BE2C (cell line): ENCODE measurements around the gene OR8H2. TPM values are rescaled to one million over a fixed set of nuclear protein-coding genes. Genes with fewer than 3 reads are reported as not detected.
"Not testable (repeated sequence)": the region's sequence is repeated elsewhere in the genome, so short reads cannot be mapped to it uniquely, and the experiment has no call there.

Experiments used
- DNase-seq: peaks from one replicate; pipeline ENCODE4 v3.0.0-alpha.2; 2020
- H3K27me3 ChIP-seq: fragments of 250-450 bp; sonication (Bioruptor Pico); 2 replicates; pipeline ENCODE4 v1.5.1; 2020; ENCODE audit warnings: mild to moderate bottlenecking
- H3K36me3 ChIP-seq: fragments of 250-450 bp; sonication (Bioruptor Pico); 2 replicates; pipeline ENCODE4 v1.5.1; 2020; ENCODE audit warnings: mild to moderate bottlenecking
- H3K4me1 ChIP-seq: fragments of 250-450 bp; sonication (Bioruptor Pico); 2 replicates; pipeline ENCODE4 v1.5.1; 2020
- H3K4me3 ChIP-seq: 2 replicates; pipeline ENCODE4 v1.5.1; 2011; ENCODE audit warnings: low read depth, low read length
- H3K9me3 ChIP-seq: fragments of 250-450 bp; sonication (Bioruptor Pico); 2 replicates; pipeline ENCODE4 v1.5.1; 2020
- polyA plus RNA-seq: library from polyadenylated mRNA; unstranded; fragments of >200 nt; gene quantifications from one replicate; pipeline ENCODE4 v1.2.1, GENCODE V29; 2012; ENCODE audit warnings: low read depth, missing spikeins; ENCODE audit not compliant: insufficient read length, insufficient read depth
- TF ChIP-seq, protein P1 (sequence below): IDR thresholded peaks from 2 replicates; pipeline ENCODE4 v1.5.1; 2012; ENCODE audit warnings: mild to moderate bottlenecking, low read depth, low read length

OR8H2 gene, protein sequence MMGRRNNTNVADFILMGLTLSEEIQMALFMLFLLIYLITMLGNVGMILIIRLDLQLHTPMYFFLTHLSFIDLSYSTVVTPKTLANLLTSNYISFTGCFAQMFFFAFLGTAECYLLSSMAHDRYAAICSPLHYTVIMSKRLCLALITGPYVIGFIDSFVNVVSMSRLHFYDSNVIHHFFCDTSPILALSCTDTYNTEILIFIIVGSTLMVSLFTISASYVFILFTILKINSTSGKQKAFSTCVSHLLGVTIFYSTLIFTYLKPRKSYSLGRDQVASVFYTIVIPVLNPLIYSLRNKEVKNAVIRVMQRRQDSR
- polyA plus RNA-seq = not detected

DNA sequence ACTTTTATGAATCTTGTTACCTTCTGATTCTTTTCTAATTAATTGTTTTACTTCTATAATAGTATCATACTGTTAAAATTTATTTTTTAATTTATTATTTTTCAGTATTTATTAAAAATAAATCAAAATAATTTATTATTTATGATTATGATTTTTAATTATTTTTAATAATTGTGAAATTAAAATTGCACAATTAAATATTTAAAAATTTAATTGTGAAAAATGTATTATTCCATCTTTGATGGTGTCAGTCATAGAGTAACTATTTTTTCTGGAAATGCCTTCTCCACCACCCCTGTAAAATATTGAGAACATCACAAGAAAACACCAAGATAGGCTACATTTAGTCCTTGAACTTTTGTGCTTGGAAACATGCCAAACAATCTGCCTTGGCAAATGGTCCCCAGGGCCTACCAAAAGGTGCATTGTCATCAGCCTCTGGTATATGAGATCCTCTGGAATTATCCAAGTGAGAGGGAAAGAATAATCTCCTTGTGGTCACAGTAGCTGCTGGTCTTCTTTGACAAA lies at the start of gene OR8H2:
Gene OR8H2 (plus strand): TSS at position 478 of the 528 bp plus-strand sequence. CDS start 1,356 bp downstream, outside the sequence.
- no peaks in the 10 kb centered on the region for H3K9me3 ChIP-seq
- no peaks in the 10 kb centered on the region for H3K36me3 ChIP-seq
- no peaks in the 10 kb centered on the region for H3K27me3 ChIP-seq
- H3K4me3 ChIP-seq = no peak within 1 kb of the TSS
- no peak for DNase-seq
- H3K4me1 ChIP-seq = no peaks in the 10 kb centered on the region
- TF ChIP-seq, protein P1, sequence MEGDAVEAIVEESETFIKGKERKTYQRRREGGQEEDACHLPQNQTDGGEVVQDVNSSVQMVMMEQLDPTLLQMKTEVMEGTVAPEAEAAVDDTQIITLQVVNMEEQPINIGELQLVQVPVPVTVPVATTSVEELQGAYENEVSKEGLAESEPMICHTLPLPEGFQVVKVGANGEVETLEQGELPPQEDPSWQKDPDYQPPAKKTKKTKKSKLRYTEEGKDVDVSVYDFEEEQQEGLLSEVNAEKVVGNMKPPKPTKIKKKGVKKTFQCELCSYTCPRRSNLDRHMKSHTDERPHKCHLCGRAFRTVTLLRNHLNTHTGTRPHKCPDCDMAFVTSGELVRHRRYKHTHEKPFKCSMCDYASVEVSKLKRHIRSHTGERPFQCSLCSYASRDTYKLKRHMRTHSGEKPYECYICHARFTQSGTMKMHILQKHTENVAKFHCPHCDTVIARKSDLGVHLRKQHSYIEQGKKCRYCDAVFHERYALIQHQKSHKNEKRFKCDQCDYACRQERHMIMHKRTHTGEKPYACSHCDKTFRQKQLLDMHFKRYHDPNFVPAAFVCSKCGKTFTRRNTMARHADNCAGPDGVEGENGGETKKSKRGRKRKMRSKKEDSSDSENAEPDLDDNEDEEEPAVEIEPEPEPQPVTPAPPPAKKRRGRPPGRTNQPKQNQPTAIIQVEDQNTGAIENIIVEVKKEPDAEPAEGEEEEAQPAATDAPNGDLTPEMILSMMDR = no peak

DNA sequence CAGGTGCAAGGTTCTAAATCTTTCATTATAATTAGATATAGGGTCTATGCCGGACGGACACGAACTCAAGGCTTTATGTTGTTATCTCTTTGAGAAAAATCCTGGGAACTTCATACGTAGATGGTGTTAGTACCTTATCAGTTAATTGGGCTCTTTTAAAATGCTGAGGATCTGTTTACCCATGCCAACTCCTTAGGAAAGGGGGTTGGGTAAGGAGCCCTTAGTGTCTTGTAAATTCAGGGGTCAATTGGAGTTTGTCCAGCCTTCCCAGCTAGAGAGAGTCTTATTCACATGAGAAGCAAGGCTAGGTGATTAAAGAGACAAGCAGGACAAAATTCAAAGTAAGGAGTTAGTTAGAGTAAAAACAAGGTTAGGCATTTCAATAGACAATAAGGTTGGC lies 47.1 kb upstream of the OR8H2 start:
- not testable (repeated sequence) for H3K4me3 ChIP-seq

DNA sequence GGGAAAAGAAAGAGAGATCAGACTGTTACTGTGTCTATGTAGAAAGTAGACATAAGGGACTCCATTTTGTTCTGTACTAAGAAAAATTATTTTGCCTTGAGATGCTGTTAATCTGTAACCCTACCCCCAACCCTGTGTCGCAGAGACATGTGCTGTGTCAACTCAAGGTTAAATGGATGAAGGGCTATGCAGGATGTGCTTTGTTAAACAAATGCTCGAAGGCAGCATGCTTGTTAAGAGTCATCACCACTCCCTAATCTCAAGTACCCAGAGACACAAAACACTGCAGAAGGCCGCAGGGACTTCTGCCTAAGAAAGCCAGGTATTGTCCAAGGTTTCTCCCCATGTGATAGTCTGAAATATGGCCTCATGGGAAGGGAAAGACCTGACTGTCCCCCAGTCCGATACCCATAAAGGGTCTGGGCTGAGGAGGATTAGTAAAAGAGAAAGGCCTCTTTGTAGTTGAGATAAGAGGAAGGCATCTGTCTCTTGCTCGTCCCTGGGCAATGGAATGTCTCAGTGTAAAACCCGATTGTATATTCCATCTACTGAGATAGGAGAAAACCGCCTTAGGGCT lies 45.7 kb upstream of the OR8H2 start:
- not testable (repeated sequence) for H3K4me3 ChIP-seq, H3K4me1 ChIP-seq, H3K36me3 ChIP-seq, H3K9me3 ChIP-seq, DNase-seq, H3K27me3 ChIP-seq

More for the DNA sequence above, 47.1 kb upstream of the OR8H2 start:
- not testable (repeated sequence) for H3K27me3 ChIP-seq, DNase-seq, H3K36me3 ChIP-seq, H3K4me1 ChIP-seq, H3K9me3 ChIP-seq

DNA sequence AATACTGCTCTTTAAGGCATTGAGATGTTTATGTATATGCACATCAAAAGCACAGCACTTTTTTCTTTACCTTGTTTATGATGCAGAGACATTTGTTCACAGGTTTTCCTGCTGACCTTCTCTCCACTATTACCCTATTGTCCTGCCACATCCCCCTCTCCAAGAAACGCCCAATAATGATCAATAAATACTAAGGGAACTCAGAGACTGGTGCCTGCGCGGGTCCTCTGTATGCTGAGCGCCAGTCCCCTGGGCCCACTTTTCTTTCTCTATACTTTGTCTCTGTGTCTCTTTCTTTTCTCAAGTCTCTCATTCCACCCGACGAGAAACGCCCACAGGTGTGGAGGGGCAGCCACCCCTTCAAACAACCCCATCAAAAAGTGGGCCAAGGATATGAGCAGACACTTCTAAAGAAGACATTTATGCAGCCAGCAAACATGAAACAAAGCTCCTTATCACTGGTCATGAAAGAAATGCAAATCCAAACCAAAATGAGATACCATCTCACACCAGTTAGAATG lies 45.2 kb upstream of the OR8H2 start:
- not testable (repeated sequence) for H3K4me3 ChIP-seq, DNase-seq, H3K4me1 ChIP-seq, H3K9me3 ChIP-seq, H3K27me3 ChIP-seq, H3K36me3 ChIP-seq

DNA sequence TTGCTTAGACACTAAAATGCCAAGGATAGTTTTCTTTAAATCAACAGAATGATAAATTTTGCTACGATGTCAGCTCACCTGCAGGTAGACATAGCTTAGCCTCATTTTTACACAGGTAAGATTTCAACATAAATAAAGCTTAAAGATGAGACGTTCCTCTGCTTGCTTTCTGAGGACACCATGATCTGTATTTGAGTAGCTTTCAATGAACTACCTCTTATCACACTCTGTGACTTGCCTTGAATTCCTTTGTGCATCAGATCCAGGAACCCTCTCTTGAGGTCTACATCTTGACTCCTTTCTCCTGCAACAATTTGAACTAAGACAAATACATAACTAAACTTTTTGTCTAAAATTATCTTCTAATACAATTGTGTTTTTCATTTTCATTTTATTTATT lies 36.5 kb upstream of the OR8H2 start:
- TF ChIP-seq, protein P1 = no peak
- Histone ChIP-seq H3K36me3 (no peaks in the 10 kb centered on the region), H3K4me3 (no peak overlapping the region), H3K27me3 (no peaks in the 10 kb centered on the region), H3K4me1 (no peaks in the 10 kb centered on the region), H3K9me3 (no peaks in the 10 kb centered on the region)
- DNase-seq = no peak

DNA sequence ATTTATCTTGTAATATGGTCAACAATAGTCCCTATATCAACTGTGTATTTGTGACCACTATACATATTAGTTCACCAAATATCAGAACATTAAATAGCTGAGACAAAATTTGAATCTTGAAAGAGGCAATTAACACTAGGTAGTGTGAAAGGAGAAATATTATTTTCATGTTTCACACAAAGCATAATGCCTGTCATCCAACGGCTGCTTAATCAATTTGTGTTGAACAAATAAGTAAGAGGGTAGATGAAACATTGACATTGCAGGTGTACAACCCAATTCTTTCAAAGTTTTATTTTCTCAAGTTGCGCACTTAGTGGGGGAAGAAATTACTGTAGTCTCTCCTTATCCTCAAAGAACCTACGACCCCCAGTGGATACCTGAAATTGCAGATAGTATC lies 13.8 kb upstream of the OR8H2 start:
- no peak for DNase-seq
- H3K36me3 ChIP-seq = no peaks in the 10 kb centered on the region
- no peaks in the 10 kb centered on the region for H3K27me3 ChIP-seq
- TF ChIP-seq, protein P1 = no peak
- H3K9me3 ChIP-seq = no peaks in the 10 kb centered on the region
- no peaks in the 10 kb centered on the region for H3K4me1 ChIP-seq
- no peak overlapping the region for H3K4me3 ChIP-seq

DNA sequence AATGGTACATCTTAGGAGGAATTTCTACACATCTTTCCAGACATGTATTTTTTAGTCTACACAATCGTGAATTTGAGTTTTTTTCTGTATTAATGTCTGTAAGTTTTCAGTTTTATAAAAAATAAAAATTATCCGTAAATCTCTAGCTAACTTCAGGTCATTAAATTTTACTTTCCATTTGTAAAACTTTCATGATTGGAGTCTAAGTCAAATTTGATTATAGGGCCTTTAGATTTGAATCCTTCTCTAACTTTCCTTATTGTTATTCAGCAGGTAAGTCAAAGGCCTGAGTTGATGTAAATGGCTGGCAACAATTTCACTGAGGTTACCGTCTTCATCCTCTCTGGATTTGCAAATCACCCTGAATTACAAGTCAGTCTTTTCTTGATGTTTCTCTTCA lies 10.5 kb upstream of the OR8H2 start, which contains the start of gene OR8I2:
Gene OR8I2 (plus strand): TSS at position 301 of the 400 bp plus-strand sequence. CDS start 0 bp downstream, at position 301.
- DNase-seq = no peak
- Histone ChIP-seq H3K27me3 (no peaks in the 10 kb centered on the region), H3K9me3 (no peaks in the 10 kb centered on the region), H3K36me3 (no peaks in the 10 kb centered on the region), H3K4me1 (no peaks in the 10 kb centered on the region), H3K4me3 (no peak within 1 kb of the TSS)
- TF ChIP-seq, protein P1 = no peak
